Embryonic facial prominence (tissue), 1 donor: ENCODE data around the gene GALNT7.
"Not testable (repeated sequence)": the region's sequence is repeated elsewhere in the genome, so short reads cannot be mapped to it uniquely, and the experiment has no call there.

Source experiments
- DNase-seq: peaks from one replicate; pipeline ENCODE4 v3.0.0-alpha.2; 2016; ENCODE audit errors: extremely low spot score

The GALNT7 gene

DNA sequence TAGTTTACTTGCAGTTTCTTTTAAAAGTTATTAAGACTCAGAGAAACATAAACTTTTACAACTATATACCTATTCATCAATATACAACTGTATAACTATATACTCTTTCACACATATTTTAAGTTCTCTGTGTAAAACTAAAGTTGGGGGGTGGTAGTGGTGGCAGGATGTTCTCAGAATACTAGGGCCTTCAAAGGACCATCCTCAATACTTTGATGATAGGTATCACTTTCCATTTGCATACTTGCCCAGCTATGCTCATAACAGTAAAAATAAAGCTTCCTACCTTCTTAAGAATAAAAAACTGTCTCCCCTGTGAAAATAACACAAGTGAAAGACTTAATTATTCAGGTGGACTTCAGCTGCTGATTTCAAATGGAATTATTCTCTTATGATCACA, 2.9 kb upstream of the GALNT7 start:
- DNase-seq: no peak

DNA sequence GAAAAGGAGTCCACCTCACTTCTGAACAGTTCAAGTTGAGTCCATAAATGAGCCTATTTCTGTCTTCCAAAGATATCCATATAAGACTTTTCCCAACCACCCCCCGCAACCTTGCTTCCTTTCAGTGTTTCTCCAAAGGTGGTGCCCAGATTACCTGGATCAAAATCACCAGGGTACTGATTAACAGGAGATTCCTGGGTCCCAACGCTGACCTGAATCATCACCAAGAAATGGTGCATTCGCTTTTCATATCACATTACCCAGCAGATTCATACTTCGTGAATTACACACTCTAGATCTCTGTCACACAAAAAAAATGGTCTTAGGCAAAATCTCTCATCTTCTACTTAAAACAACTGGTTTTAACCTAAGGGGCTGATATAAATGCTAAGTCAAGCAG, 2.1 kb upstream of the GALNT7 start:
- no peak for DNase-seq

DNA sequence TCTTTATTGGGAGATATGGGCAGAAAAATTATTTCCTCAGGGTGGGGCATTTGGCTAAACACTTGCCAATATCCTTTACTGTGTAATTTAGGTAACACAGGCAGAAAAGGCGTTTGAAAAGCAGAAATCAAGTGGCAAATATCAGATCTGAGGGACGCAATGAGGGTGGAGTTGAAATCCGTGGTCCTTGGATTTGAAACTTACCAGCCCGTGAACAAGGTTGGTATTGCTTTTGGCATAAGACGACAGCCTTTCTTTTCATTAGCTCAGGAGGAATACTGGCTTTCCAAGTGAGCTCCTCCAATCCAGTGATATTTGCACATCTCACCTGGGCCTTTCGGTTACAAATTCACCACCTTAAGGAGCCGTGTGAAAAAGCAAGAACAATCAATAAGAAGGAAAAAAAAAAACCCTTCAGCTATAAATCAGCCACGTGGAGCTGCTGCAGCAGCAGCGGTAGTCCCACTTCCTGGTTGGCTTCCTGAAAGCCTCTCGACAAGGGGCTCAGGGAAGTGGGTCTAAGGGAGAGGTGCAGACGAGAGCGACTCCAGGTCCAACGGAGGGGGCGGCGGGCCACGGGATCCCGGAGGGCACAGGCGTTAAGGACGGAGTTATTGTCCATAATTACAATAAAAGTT, 734 bp upstream of the GALNT7 start:
- DNase-seq: peak; percentile 11

DNA sequence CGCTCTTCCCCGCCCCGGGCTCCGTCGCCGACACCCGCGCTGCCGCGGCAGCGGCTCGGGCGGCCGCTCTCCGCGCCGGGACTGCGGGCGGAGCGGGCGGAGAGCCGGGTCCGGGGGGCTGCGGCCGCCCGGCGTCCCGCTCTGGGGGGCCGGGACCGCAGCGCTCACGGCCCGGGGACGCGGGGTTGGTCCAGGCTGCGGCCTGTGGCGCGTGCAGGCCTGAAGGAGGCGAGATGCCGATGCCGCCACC, 492 bp downstream of the GALNT7 start:
- DNase-seq: no peak

DNA sequence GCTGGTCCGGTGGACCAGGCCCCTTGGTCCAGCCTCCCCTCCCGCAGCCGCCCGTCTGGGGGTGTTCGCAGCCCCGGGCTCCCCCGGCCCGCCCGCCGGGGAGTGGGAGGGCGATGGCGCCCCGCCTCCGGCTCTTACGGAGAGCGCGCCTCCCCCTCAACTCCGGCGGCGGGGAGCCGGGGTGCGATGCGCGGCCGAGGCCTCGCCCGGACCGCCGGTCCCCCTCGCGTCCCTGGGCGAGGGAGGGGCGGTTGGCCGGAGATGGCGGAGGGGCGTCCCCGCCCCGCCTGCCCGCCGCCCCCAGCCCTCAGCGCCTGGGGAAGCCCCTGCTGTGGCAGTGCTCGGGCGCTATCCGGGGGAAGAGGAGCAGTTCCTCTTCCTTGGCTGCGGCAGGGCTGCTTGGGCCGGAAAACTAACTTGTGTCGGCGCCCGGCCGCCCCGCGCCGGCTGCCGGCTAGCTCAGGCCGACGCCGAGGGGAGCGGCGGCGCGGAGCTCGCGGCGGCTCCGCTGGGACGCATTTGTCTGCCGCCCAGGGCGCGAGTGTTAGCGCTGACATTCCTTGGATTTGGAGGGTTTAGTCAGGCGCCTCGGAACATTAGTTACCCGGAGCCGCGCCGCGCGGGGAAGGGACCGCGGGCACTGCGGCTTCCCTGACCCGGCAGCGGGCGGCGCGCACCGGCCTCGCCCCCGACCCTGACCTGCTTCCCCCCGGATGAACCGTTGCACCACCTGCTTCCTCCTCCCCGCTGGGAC, 994 bp downstream of the GALNT7 start:
- peak; percentile 26 for DNase-seq

DNA sequence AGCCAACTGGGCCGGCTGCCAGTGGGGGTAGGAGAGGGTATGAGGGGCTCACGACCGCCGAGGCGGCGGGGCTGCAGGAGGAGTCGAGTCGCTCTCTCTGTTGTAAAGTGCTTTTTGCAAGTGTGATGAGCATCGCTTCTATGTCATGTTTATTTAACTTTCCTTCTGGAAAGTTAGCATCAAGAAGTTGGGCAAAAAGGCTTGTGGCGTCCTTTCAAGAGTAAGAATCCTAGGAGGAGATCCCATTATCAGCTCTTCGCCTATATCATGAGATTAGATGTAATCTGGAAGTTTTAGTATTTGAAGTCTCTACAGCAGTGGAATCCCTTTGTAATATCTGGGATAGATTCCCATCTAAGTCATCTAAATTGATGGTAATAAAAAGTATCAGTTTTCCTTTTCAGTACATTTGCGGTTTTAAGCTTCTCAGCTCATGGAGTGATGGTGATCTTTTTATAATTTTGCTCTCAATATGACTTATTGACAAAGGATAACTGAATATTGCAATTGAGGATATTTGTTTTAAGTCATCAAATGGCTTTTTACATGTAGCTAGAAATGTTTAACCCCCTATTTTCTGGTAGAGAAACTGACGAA, 1.7 kb downstream of the GALNT7 start:
- DNase-seq: no peak

DNA sequence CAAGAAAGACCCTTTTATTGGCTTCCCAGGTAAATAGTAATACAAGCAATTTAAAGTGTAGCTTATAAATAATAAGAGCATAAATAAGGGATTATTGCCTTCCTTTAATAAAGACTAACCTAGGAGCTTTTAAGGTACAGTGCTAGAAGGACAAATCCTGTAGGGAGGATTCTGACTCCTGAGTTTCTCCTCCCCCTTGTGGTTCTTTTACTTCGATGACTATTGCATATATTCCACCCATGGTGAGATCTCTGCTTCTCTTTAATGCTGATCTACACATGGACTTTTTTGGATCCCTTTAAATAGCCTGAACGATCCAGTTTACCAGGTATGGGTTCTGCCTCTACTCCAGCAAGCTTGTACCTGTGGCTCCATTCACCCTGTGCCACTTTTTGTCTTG, 2.5 kb downstream of the GALNT7 start:
- DNase-seq: no peak

DNA sequence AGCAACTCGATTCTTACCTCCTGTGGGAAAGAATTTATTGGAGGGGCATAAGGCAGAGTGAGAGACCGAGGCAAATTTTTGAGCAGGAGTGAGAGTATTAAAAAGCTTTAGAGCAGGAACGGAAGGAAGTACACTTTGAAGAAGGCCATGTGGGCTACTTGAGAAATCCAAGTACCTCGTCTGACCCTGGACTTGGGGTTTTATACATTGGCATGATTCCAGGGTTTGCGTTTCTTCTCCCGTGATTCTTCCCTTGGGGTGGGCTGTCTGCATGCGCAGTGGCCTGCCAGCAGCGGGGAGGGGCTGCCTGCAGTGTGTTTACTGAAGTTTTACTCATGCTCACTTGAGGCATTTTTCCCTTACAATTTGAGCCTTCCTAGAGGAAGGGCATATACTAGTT, 3.4 kb downstream of the GALNT7 start:
- no peak for DNase-seq

DNA sequence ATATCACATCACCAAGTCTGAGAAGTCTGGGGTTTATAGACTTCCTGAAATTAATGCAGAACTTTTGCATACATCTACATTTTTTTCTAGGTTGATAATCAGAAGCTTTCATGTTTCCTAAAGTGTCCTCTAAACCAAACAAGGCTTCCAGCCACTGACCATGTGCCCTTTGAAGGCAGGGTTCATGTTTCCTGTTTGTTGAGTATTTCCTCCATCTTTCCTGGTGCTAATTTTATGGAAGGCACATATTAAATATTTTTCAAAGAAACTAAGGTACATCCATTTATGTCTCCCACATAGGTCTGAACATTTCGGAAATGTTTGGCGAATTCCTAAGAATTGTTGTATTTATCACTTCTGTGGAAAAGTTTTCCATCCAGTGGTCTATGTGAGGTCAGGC, 5.6 kb downstream of the GALNT7 start:
- DNase-seq: no peak

DNA sequence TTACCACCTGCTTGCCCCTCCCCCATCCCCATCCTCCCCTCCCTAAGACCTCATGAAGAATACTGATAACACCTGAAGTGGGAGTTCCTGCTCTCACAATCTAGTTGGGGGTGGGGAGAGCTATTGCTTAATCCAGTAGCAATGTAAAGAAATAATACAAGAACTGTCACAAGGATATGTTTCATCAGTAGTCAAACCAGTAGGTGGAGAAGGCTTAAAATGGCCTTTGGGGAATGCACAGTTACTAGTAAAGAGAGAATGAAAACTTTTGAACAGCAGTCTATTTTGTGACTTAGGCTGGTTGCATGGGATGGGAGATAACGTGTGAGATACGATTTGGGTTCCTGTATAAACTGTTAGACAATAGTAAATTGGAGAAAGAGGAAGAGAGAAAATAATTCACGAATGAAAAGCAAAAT, 6.0 kb downstream of the GALNT7 start:
- DNase-seq: no peak

DNA sequence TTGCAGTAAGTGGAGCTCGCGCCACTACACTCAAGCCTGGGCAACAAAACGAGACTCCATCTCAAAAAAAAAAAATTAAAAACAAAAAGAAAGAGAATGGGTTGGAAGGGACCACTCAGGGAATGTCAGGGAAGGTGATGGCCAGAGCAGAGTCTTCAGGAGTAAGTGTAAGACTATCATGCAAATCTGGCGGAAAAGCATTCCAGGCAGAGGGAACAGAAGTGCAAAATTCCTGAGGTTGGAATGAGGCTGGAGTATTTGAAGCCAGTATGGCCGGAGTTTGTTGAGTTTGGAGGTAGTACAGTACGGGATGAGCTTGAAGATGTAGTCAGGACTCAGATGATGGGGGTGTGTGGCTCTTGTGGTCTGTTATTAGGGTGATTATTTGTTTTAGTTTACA, 7.4 kb downstream of the GALNT7 start:
- no peak for DNase-seq

DNA sequence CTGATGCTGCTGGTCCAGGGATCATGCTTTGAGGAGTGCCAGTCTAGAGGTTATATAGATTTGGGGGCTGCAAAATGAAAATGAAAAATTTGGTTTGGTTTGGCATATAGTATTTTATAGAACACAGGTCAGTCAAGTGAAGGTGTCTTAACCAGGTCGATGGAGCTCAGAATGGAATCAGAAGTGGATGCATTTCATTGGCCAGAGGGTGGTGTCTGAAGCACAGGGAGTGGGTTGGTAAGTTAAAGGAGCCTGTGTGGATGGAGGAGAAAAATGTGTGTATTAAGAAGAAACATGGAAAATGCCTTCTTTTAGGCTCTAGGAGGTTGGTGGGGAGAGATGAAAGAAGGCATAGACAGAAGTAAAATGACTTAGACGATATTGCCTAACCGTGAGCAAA, 8.6 kb downstream of the GALNT7 start:
- DNase-seq: no peak

DNA sequence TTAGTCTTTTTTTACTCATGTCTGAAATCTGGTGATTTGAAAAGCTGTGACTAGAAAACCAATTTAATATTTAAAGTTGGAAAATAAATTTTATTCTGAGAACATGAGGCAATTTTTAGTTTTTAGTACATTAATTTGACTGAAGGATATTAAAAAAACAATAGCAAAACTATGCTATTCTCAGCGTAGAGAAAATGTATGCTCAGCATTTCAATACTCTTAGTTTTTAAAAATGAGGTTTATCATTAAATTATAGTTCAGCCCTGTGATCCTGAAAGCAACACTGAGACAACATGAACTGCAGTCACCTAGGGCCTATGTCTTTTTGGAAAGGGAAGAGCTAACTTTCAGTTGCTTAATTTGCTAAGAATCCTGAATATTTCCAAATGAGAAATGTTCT, 9.5 kb downstream of the GALNT7 start:
- no peak for DNase-seq

DNA sequence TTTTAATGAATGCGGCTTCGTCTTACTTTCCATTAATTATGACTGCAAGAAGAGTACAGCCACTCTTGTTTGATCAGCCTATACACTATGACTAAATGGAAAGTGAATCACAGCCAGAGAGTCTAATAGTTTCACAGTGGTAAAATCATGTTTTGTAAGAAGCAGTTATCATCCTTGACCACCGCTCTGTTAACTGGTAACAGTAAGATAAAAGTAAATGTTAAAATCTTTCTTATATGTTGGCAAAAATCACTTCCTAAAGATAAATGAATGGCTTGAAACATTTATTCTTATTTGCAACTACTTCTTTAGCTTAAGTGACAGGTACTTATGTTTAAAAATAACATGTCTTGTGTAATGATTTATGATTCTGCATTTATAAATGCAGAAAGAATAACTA, 13.2 kb downstream of the GALNT7 start:
- DNase-seq: no peak

DNA sequence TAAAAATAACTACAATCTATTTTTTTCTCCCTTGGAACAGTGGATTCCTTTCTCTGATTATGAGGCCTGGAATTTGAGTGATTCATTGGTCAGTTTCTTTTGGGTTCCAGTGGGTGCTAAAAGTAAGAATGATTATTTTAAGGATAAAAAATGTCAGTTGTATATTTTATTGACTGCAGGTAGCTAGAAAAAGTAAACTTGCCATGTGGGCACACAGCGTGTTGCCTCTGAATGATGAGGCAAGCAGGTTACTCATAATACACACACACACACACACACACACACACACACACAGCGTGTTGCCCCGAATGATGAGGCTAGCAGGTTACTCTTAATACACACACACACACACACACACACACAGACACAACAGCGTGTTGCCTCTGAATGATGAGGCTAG, 13.8 kb downstream of the GALNT7 start:
- no peak for DNase-seq

DNA sequence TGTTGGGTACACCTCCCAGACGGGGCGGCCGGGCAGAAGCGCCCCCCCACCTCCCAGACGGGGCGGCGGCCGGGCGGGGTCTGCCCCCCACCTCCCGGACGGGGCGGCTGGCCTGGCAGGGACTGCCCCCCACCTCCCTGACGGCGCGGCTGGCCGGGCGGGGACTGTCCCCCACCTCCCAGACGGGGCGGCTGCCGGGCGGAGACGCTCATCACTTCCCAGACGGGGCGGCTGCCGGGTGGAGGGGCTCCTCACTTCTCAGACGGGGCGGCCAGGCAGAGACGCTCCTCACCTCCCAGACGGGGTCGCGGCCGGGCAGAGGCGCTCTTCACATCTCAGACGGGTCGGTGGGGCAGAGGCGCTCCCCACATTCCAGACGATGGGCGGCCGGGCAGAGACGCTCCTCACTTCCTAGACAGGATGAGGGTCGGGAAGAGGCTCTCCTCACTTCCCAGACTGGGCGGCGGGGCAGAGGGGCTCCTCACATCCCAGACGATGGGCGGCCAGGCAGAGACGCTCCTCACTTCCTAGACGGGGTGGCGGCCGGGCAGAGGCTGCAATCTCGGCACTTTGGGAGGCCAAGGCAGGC, 15.1 kb downstream of the GALNT7 start:
- DNase-seq: not testable (repeated sequence)

DNA sequence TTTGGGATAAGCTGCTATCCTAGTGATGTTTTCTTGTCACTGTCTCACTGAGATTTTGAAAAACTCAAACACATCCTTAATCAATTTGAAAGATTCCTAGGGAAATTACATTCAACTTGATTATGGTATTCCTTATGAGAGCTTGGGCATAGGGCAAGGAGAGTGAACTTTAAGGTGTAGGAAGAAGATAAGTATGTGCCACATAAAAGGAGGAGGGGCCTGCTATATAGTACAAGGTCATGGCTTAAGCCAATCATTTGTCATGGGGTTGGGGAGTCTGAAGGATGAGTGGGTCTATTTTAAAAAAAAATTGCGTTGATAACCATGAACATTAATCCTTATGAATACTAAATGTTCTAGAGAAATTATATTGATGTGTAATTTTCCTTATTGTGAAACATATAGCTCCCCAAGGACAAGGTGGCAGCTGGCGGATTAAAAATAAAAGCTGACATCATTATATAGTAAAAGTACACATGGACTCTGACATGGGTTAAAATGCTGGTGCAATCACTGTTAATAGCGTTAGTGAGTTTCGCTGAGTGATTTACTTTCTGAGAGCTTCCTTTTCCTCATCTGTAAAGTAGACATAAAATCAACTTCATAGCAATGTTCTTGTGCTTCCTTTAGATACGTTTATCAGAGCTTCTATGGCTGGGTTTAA, 17.4 kb downstream of the GALNT7 start:
- no peak for DNase-seq

DNA sequence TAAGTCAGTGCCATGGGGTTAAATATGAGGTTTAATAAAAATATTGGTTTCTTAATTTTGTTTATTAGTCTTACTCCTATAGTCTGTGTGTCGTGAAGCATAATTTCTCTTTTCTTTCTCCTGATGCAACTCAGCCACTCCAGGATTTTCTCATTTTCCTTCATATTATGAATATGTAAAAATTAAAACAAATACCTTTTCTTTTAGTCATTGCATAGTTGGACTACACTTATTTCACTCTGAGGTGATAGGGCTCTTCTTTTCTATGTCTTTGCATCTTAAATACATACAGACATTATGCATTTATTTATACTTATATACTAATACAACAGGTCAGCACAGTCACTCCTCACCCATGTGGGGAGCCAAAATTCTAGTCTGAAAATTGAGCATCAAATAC, 19.1 kb downstream of the GALNT7 start:
- DNase-seq: no peak

DNA sequence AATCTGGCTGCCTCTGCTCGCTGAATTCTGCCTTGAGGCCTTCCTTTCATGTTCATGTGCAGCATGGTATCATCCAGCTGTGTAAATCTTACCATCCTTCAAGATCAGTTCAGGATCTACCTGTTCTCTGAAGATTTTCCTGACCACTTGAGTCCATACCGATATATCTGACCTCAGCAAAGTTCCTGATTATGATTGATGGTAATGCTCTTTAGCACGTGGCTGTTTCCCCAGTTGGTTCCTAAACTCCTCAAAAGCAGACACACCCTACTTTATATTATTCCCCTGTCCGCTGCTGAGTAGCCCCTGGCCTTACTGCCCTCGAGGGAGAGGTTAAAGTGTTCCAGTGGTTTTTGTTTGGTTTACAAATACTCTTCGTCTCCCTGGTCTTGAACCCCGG, 20.0 kb downstream of the GALNT7 start:
- no peak for DNase-seq

DNA sequence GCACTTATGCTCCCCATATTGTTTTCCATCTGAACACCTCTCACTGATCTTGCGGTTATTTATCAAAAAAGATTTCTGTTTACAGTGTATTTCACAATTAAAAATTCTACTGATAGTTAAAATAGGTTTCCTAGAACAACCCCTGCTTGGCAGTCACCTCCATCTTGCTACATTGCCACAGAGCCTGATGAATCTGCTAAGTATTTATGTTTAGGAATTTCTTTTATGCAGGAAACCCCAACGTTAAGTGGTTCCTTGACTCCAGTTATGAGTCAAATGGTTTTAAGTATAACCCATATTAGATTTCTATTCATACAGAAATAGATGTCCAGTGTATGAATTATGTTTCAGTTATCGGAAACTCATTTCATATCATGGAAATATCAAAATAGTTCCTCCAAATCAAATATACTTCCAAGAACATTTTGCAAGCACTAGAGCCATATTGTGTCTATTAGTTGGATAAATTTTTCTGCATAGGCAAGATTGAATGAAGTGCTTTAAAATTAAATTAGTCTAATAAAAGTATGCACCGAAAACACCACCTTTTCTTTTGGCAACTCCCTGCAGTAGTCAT, 20.6 kb downstream of the GALNT7 start:
- DNase-seq: no peak

DNA sequence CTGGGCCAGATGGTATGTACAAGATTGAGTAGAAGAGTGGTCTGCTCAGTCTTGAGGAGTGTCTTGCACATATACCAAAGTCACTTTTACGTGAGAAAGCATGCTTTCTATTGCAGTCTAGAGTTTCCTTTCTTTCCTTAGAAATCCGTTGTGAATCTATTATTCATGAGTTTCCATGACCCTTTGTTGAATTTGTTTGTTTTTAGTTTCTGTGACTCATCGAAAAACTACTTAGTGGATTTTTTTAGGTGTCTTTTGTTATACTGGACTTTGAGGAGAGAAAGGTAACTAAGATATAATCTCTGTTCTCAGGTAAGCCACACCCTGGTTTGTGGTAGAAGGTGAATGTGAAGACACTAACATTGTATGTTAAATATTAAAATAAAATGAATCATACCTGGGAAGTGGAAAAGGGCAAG, 23.0 kb downstream of the GALNT7 start:
- no peak for DNase-seq
